ENCODE data around the gene TRPM5.

TRPM5 gene

GRCh38 chr11:2471048-2471803, 26.9 kb upstream of the TRPM5 start:
- no peak for DNase-seq

GRCh38 chr11:2470495-2470894, 26.2 kb upstream of the TRPM5 start:
- no peak for DNase-seq

DNA sequence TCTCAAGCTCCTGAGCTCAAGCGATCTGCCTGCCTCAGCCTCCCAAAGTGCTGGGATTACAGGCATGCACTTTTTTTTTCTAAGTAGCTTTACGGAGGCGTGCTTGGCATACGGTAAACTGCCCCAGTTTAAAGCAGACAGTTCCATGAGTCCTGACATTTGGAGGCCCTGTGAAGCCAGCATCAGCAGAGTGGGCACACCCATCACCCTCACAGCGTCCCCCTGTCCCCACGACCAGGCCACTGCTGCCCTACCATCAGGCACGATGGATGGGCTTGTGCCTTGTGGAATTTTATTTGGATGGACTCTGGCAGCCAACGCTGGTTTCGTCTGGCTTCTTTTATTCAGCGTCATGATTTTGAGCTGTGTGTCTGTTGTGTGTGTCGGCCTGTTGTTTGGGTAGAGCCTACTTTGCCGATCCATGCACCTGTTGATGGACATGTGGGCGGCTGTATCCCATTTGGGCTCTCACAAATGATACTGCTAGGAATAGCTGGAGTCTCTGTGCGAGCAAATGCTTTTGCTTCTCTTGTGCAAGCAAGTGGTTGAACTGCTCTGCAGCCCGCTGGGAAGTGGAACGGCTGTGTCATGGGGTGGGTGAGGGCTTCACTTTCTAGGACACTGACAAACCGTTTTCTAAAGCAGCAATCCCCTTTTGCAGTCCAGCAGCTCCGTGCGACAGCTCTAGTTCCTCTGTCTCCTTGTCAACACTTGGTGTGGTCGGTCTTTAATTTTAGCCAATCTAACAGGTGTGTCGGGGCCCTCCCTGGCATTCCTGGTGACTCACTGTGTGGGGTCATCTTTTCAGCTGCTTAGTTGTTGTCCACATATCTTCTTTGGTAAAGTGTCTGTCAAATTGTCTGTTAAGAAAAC, 24.3 kb upstream of the TRPM5 start:
- DNase-seq, result no peak

- DNase-seq, result no peak
Measured at GRCh38 chr11:2467695-2468055, 23.4 kb upstream of the TRPM5 start.

GRCh38 chr11:2466869-2467694, 22.8 kb upstream of the TRPM5 start:
- no peak for DNase-seq

DNA sequence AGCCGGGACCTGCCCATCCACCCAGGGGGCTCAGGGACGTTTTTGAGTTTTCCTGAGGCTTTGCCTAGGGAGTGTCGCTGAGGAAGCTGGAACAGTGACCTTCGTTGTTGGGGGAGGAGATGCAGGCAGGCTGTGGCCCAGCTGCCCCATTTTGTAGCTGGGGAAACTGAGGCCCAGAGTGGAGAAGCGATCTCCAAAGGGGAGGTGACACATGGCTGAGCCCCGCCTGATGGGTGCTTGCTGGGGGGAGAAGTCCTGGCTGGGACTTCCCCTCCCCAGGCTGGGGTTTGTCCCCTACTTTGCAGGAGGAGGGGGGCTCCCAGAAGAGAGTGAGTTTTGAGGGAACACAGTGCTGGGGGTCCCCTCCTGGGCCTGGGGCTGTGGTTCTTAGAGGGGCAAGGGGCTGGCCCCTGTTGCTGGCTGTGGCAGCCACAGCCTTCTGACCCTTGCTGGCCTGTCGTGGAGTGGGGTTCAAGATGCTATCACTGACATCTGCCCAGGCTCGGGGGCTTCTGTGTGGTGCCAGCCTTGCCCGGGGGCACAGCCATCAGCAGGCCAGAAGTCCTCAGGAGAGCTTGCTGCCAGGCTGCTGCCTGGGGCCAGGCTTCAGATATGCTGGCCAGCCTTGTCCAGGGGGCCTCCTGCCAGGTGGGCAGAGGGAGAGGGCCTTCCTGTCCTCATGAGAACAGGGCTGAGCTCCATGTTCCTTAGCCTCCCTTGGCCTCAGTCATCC, 21.9 kb upstream of the TRPM5 start:
- DNase-seq, result no peak

- DNase-seq, result no peak
Measured at GRCh38 chr11:2465202-2466068, 21.1 kb upstream of the TRPM5 start.

DNA sequence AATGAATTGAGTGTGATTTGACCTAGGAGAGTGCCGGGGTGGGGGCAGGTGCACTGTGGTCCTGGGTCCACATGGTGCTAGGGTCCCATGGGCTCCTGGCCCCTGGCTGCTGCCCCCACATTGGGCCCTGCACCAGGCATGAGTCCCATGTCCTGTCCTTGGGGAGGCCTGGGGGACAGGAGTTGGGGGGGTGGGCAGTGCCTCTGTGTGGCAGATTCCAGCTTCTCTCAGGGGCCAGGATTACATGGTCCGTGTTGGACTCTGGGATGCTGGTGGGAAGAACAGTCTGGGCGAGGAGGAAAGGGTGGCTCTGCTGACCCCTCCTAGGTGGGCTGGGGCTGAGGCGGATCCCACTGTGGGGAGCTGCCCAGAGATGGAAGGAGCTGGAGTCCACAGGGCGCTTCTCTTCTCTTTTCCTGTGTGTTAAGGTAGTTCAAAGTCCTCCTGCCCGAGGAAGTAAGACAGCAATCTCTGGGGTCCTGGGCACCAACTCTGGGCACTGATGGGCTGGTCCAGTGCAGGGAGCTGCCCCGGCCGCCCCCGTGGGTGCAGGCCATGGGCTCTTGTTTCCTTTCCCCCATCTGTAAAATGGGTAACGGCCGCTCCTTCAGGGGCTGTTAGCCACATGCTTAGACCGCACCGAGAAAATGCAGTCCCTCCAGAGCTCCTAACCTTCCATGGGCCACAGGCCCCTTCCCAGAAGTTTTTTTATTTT, 20.3 kb upstream of the TRPM5 start:
- no peak for DNase-seq

- DNase-seq, result no peak
Measured at GRCh38 chr11:2463766-2464277, 19.5 kb upstream of the TRPM5 start.

GRCh38 chr11:2462986-2463765, 18.9 kb upstream of the TRPM5 start:
- no peak for DNase-seq

- DNase-seq, result no peak
Measured at GRCh38 chr11:2462543-2462985, 18.2 kb upstream of the TRPM5 start.

- no peak for DNase-seq
Measured at GRCh38 chr11:2461956-2462542, 17.7 kb upstream of the TRPM5 start.

DNA sequence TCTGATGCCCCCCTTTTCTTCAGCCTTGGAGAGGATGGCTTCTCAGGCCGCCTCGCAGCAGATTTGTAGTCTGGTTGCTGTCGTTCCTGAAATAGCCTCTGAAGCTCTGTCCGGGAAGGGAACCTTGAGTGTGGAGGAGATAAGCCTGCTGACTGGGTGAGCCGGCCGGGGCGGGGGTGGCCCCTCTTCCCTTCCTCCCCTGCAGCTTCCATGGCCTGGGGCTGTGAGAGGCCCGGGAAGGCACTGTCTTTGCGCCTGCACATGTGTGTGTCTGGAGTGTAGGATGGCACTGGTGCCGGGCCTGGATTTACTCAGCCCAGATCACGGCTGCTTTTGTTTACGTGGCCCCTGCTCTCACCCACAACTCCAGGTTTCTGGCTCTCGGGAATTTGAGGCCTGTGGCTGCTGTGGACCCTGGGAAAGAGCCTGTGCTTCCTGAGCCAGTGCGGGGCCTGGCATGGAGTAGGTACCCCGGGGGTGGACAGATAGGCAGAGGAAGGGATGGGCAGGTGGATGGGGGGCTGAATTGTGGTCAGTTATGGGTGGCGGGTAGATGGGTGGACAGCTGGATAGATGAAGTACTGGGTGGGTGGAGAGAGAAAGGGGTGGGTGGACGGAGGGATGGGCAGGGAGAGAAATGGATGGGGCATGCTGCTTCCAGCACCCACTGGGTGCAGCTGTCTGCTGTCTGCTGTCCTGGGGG, 17.1 kb upstream of the TRPM5 start:
- no peak for DNase-seq

DNA sequence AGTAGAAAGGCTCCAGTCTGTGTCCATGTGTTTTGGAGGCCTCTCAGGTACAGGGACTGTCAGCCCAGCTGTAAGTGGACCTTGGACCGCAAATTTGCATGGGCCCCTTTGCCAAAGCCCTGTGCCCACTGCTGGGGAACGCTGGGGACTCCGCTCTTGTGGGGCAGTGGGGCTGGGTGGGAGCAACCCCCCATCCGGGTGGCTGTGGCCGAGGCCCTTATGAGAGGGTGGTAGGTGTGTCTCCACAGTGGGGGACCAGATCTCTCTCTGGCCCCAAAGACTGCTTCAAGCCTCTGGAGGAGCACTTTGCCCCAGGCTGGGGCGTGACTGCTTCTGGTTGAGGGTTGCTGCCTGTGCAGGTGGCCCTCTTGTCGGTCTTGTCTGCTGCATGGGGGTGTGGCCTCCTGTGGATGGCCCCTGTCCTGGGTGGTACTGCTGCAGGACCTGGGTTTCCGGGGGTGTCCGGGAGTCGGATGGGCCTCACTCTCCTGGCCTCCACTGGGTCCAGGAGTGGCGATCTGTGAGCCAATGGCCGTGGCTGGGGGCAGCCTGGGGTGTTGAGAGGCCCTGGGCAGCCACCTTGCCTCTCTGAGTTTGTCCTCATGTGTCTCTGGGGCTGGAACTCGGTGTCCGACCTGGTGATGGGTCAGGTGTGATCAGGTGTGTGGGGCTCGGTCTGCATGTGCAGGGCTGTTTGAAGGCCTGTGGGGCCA, 16.4 kb upstream of the TRPM5 start:
- no peak for DNase-seq

- DNase-seq, result no peak
Measured at GRCh38 chr11:2459796-2460531, 15.7 kb upstream of the TRPM5 start.

DNA sequence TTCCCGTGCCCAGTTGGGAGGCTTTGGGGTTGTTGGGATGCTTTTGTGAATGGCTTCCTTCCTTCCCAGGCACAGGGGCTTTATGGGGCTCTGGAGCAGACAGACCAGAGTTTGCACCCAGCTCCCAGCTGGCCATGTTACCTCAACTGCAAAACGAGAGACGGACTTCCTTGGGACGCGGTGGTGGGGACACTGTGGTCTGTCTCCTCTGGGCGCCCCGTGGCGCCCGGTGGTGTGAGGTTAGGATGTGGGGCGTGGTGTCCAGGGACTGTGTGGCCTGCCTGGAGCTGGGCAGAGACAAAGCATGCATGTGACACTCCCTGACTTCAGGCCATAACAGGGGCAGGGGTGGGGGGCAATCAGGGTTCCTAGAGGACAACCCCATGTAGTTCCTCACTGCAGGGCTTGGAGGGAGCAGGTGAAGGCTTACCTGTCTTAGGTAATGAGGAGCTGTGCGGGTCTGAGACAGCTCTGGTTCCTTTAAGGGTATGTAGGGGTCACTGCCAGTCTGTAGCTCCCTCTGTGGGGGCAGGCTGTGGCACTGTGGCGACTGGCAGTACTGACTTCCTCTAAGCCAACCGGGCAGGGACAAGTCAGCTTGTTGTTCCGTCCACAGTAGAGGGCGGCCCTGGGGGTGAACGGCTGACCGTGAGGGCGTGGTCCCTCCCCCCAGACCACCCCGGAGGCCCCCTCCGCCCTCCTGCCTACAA, 14.9 kb upstream of the TRPM5 start:
- DNase-seq, result no peak
